Urinary bladder (tissue), 4 donors: ENCODE measurements around the gene TMEM252. TPM values are rescaled to one million over a fixed set of nuclear protein-coding genes. Genes with fewer than 3 reads are reported as not detected.

ENCODE experiments used
- DNase-seq: peaks from one replicate; pipeline ENCODE4 v3.0.0-alpha.2; 2015; ENCODE audit errors: extremely low spot score
- H3K27ac ChIP-seq: one replicate; pipeline ENCODE4 v1.5.1; 2013; ENCODE audit warnings: low read depth, mild to moderate bottlenecking, moderate library complexity
- H3K36me3 ChIP-seq: one replicate; pipeline ENCODE4 v1.6.1; 2013; ENCODE audit warnings: mild to moderate bottlenecking, moderate library complexity; ENCODE audit not compliant: insufficient read depth
- H3K4me1 ChIP-seq: one replicate; pipeline ENCODE4 v1.6.1; 2013; ENCODE audit warnings: mild to moderate bottlenecking, moderate library complexity; ENCODE audit not compliant: insufficient read depth
- H3K4me3 ChIP-seq: one replicate; pipeline ENCODE4 v1.5.1; 2013; ENCODE audit warnings: low read depth, low read length
- WGBS: extraction: QIAGEN DNeasy Blood & Tissue Kit; methylation state at CpG from one replicate; pipeline ENCODE4 v1.1.7; 2013; 5-methylcytosine and 5-hydroxymethylcytosine counted together
- polyA plus RNA-seq: library from polyadenylated mRNA; stranded (reverse); fragments of 200-250 nt; gene quantifications from one replicate; pipeline ENCODE4 v1.2.3, GENCODE V29; 2013
- total RNA-seq: library from RNA; depleted of rRNA; stranded (reverse); fragments of >200 nt; gene quantifications from one replicate; pipeline ENCODE4 v1.2.3, GENCODE V29; 2014
- donor health status: healthy with polysubstance abuse.
- donor health status: healthy.

Gene TMEM252
- total and polyA plus RNA-seq, 2 donors = 0.24 TPM; not detected in 1

DNA sequence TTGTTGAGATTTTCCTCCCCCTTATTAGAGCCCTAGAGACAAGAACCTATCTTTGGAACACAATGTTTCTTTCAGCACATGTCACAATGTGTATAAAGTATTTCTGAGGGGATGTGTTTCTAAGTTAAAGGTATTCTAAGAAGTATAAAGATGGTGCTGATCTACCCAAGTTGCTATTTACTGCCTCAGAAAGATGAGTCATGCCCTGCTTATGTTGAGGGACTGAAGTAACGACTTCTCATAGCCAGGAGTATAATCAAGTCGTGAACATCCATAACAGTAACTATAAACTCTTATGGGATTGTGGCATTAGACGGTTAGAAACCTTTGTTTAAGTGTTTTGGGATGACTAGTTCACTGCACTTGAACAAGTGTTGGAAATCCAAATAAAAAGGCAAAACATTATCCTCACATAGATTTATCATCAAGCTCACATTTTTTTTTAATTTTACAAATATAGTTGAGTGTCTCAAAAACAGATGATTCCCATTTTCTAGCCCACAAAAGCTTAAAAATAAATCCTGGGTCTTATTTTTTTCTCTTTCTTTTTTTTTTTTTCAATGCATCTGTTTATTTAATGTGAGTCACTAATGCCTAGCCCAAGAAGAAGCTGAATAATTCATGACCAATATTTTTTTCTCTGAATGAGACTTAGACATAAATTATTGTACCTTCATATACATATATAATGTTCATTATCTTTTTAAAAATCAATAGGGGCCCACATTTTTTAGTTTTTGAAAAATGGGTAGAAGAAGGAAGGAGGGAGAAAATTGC, 12.2 kb upstream of the TMEM252 start:
- WGBS = 13% methylated on average over 3 of the region's 3 CpGs
- Histone ChIP-seq H3K4me3 (no peak overlapping the region), H3K27ac (no peak overlapping the region), H3K36me3 (no peaks in the 10 kb centered on the region), H3K4me1 (no peaks in the 10 kb centered on the region)
- DNase-seq = peak; percentile 42

DNA sequence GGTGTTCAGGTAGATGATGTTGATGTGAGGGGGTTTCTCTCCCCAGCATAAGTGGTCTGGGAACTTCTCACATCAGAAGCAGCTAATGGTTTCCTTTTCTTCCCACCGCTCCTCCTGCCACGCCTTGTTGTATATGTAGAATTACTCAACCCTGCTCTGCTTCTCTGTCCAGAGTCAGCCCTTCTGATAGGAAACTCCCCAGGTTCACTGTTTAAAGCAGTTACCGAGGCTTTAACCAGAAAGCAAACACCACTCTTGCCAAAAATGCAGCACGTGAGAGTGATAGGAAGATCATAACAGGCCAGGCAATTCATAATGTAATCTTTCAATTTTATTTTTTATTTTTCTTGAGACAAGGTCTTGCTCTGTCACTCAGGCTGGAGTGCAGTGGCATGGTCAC, 10.5 kb upstream of the TMEM252 start:
- Histone ChIP-seq H3K4me3 (no peak overlapping the region), H3K4me1 (no peaks in the 10 kb centered on the region), H3K36me3 (no peaks in the 10 kb centered on the region), H3K27ac (no peak overlapping the region)
- DNase-seq = no peak
- 66% methylated on average over 4 of the region's 4 CpGs for whole genome bisulfite sequencing

DNA sequence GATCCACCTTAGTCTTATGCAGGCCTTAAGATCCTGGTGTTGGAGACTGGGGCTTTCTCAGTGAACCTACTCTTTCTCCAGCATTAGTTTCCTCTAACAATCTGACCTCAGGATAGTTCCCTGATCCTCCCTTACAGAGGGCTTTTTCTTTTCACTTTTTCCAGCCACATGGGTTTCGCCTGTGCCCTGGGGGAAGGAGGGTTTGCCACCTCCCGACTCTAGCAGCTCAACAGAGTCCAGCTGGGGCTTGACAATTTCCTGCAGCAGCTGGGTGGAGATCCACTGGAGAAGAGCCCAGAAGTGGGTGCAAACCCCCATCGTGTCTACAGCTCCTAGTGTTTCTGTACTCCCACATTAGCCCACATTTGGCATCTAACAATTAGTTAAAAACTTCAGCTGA, 7.6 kb upstream of the TMEM252 start:
- DNase-seq = no peak
- 37% methylated on average over 3 of the region's 3 CpGs for WGBS
- Histone ChIP-seq H3K36me3 (no peaks in the 10 kb centered on the region), H3K27ac (no peak overlapping the region), H3K4me3 (no peak overlapping the region), H3K4me1 (no peaks in the 10 kb centered on the region)

DNA sequence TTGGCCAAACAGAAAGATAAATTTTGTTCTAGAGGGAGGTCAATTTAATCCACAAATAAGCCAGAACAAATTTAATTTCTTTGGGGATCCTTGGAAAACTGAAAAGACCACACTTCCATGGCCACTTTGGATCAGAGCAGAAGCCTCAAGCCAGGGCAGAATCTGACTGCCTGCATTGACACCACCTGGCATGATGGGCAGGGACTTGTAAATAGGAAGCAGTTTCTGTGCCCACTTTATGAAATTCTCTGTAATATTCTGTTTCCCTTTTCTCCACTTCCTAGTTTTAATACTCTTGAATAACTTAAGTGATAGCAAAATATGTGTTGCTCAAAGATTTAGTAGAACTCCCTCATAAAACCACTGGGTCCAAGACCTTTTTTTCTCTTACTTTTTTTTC, 6.7 kb upstream of the TMEM252 start:
- no peak overlapping the region for H3K27ac ChIP-seq
- no peak overlapping the region for H3K4me3 ChIP-seq
- DNase-seq = no peak
- H3K4me1 ChIP-seq = no peaks in the 10 kb centered on the region
- H3K36me3 ChIP-seq = no peaks in the 10 kb centered on the region

DNA sequence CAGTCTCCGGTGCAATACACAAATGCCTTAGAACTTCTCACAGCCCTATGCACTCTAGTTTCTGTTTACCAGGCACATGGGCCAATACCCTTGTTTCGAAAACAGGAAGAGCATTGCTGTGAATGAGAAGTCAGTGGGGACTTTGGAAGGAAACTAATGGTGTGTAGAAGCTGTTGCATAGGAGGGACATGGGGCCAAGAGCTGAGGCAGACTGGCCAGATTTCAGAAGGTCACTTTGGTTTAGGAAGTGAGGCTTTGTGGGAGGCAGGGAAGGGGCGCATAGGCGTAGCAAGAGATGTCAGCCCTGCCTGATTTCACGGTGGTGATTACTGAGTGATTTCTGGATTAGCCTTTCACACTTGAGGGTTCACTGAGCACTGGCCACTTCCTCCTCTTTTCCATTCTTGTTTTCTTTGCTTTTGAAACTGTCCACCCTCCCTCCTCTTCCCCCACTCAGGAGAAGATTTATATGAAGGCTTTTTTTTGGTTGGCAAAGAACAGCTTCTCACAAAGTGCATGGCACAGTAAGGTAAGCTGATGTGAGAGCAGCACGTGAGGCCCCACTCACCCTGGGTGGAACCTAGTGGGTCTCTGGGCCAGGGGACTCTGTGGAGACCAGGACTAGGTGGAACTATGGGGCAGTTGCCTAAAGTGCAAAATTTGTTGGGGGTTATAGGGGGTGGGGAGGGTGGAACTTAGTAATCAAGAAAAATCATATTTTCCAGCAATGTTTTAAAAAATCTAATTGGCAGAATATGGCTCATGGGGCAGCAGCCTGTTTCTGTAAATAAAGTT, 6.1 kb upstream of the TMEM252 start:
- Histone ChIP-seq H3K4me3 (no peak overlapping the region), H3K4me1 (no peaks in the 10 kb centered on the region), H3K27ac (no peak overlapping the region), H3K36me3 (no peaks in the 10 kb centered on the region)
- DNase-seq = no peak
- 76% methylated on average over 6 of the region's 6 CpGs for WGBS

DNA sequence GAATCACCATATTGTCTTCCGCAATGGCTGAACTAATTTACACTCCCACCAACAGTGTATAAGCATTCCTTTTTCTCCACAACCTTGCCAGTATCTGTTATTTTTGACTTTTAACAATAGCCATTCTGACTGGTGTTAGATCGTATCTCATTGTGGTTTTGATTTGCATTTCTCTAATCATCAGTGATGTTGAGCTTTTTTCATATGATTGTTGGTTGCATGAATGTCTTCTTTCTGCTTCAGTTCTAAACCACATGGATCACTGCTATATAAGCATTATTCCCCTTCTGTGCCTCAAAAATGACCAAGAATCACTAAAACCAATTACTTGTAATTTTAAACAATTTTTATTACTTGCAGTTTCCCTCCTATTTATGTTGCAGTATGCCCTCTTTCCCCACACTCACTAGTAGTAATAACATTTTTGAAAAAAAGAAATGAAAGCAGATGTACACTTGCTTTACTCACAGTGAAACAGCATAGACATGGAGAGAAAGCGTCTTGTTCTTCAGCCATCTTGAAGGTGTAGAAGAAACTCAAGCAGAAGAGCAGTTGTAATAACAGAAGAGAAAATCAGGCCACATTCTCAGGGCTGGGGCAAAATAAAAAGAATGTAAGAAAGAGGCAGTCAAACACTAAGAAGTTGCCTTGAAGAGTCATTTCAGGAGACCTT, 4.5 kb upstream of the TMEM252 start:
- DNase-seq = no peak
- no peak overlapping the region for H3K27ac ChIP-seq
- no peaks in the 10 kb centered on the region for H3K4me1 ChIP-seq
- WGBS = 97% methylated on average over 3 of the region's 3 CpGs
- no peak overlapping the region for H3K4me3 ChIP-seq
- no peaks in the 10 kb centered on the region for H3K36me3 ChIP-seq

DNA sequence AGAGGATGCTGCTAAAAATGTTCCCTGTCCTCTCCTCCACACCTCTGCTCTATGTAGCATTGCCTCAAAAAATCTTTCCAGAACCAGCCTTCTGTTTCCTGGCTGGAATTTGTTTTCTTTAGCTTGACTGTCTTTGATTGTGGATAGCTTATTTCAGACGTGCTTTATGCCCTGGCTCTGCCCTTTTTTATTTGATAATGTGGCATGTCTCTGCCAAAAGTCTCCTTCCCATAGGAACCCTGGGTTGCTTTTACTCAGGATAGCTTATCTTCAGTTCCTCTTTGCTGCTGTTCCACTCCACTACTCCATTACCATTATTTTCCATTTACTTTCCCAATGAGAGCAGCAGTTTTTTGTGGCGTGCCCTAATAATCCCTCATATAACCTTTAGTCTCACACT, 885 bp upstream of the TMEM252 start:
- Histone ChIP-seq H3K4me1 (no peaks in the 10 kb centered on the region), H3K4me3 (no peak overlapping the region), H3K36me3 (no peaks in the 10 kb centered on the region), H3K27ac (no peak overlapping the region)
- 53% methylated on average over 2 of the region's 2 CpGs for WGBS
- DNase-seq = no peak

DNA sequence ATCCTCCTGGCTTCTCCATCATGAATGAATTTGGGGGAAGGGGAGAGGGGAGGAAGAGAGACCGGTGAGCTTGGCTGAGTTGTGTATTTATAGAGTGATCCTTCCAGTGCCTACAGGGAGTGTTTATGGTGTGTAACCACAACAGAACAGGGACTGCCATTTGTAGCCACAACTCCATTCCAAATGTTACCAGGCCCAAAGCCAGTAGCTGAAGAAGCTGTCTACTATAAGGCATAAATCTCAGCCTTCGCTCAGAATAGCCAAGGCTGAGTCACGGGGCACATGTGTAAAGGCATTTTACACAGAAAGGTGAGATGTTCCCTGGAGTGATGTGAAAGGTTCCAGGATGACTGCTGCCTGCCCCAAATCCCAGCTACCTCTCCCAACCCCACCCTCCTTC, 2.5 kb downstream of the TMEM252 start:
- DNase-seq = no peak
- H3K27ac ChIP-seq = no peak overlapping the region
- no peaks in the 10 kb centered on the region for H3K4me1 ChIP-seq
- no peaks in the 10 kb centered on the region for H3K36me3 ChIP-seq
- 47% methylated on average over 3 of the region's 3 CpGs for WGBS
- H3K4me3 ChIP-seq = no peak overlapping the region

DNA sequence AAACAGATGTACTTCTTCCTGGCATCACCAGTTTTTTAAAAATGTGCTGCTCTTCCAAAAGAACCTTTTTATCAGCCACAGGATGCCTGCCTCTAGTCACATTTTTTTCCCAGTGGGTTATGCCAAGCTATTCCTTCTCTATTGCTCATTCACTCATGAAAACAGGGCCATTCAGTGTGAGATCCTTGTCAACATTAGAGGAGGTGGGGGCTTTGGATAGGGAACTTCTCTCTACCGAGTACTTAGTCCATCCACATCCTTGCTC, 3.1 kb downstream of the TMEM252 start:
- H3K4me1 ChIP-seq = no peaks in the 10 kb centered on the region
- WGBS = 63% methylated on average over 1 of the region's 1 CpG

DNA sequence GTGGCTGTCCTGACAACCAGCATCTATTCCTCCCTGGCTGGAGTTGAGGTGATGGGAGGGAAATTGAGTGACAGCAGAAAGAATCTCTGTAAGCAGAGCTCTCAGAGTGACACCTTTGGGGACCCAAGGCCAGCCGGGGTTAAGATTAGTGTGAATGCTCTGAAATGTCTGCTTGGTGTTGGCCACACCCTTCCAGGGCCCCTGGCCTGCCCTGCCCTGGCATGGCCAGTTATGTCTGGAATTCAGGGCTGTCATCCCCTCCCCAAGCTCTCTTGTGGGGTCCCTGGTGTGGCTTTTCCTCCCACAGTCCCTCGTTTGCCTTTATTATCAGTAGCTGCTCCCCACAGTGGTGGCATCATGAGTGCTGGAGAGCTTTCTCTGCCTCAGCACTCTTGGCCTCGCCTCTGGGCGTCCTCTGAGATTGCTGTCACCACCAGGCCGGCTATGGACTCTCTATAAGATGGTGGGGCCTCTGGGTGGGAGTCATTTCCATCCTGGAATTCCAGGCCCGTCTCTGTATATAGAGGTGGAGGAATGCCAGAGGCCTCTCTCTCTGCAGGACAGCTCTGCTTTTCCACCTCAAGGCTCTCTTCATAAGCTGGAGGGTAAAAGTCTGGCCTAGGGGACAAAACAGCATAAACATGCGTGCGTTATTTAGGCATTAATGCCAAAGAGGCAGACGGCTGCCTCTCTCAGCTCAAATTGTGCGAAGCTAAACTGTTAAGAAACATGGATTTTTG, 3.6 kb downstream of the TMEM252 start:
- no peak overlapping the region for H3K4me3 ChIP-seq
- no peaks in the 10 kb centered on the region for H3K36me3 ChIP-seq
- H3K4me1 ChIP-seq = no peaks in the 10 kb centered on the region
- 48% methylated on average over 10 of the region's 10 CpGs for WGBS
- H3K27ac ChIP-seq = no peak overlapping the region
- DNase-seq = no peak

More for the DNA sequence above, 3.1 kb downstream of the TMEM252 start:
- no peak for DNase-seq
- Histone ChIP-seq H3K4me3 (no peak overlapping the region), H3K36me3 (no peaks in the 10 kb centered on the region), H3K27ac (no peak overlapping the region)

DNA sequence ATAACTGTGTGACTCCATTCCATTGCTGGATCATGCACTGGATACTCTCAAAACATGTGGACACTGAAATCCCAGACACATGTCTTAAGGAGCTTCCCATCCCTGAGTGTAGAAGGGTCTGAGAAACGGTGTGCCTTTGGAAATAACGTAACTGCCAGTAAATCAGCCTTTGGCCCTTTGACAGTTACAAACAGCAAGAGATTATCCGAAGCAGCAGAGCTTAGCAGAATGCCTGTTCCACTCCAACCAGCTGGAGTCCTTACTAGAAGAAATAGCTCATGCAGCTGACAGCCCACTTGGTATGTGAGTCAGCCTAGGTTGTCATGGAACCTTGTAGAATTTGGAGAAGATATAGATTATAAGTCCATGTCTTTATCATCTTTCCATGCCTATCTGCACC, 7.0 kb downstream of the TMEM252 start:
- WGBS = 32% methylated on average over 3 of the region's 3 CpGs
- no peak overlapping the region for H3K4me3 ChIP-seq
- H3K27ac ChIP-seq = no peak overlapping the region

DNA sequence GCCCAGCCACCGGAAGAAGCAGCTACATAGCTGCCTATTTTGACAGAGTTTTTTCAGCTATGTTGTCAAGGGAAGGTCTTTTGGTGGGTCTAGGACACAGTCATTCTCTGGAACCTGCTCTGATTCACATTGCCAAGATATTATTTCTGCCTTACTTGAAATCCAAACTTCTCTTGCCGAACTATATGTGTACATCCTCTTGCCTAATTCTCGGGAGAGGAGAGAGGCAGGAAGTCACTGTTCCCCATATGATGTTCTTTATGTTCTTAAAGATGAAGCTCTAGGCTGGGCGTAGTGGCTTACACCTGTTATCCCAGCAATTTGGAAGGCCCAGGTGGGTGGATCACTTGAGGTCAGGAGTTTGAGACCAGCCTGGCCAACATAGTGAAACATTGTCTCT, 8.6 kb downstream of the TMEM252 start:
- no peak for DNase-seq
- H3K4me1 ChIP-seq = no peaks in the 10 kb centered on the region
- no peaks in the 10 kb centered on the region for H3K36me3 ChIP-seq
- no peak overlapping the region for H3K27ac ChIP-seq
- no peak overlapping the region for H3K4me3 ChIP-seq
- WGBS = 89% methylated on average over 4 of the region's 4 CpGs

More for the DNA sequence above, 7.0 kb downstream of the TMEM252 start:
- H3K4me1 ChIP-seq = no peaks in the 10 kb centered on the region
- no peak for DNase-seq
- H3K36me3 ChIP-seq = no peaks in the 10 kb centered on the region

DNA sequence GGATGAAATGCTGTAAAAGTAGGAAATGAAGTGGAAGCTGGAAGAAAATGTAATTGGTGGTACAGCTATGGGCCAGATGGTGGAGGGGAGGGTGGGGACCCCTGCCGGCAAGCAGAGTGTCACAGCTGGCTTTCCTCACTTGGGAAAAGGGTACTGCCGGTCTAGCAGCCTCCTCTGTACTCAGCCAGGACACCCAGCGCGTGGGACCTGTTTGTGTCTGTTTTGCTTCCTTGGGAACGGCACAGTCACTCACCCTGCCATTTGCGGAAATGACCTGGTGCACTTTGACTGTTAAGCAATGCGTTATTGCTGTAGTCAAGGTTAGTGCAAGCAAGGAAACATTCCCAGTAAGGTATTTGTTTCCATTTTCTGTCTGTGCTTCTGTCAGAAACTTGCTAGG, 10.1 kb downstream of the TMEM252 start:
- no peak overlapping the region for H3K4me3 ChIP-seq
- 35% methylated on average over 7 of the region's 7 CpGs for WGBS
- H3K36me3 ChIP-seq = no peaks in the 10 kb centered on the region
- H3K27ac ChIP-seq = no peak overlapping the region
- no peaks in the 10 kb centered on the region for H3K4me1 ChIP-seq
- DNase-seq = peak; percentile 67
